NCI-H510A (cell line): ENCODE measurements around the gene ACP5.
A peak's percentile ranks its signal among the peaks of the same experiment; 100 is the strongest.

Experiments used
- DNase-seq: peaks from one replicate; lab custom pipeline; 2025; lab: John Stamatoyannopoulos, UW

The ACP5 gene

GRCh38 chr19:11547929-11548700 is 29.3 kb downstream of the ACP5 start:
- no peak for DNase-seq

- no peak for DNase-seq
Observed at GRCh38 chr19:11541238-11541637, 36.2 kb downstream of the ACP5 start.

DNA sequence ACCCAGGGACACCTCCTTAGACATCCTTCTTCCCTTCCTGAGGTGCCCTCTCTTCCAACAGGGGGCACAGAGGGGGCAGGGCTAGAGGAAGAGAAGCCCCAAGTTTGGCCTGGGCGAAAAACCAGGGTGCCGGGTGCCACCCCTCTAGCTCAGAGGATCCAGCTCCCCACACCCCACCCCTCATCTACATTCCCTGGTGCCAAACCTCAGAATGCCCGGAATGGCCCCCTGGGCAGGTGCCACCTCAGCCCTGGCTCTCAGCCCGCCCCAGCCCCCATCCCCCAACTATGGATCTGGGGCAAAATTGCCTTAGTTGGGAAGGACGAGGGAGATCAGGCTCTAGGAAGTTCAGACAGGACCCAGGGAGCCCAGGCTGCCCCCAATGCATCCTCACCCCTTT is 36.8 kb downstream of the ACP5 start:
- no peak for DNase-seq

GRCh38 chr19:11539495-11540365 is 37.7 kb downstream of the ACP5 start:
- no peak for DNase-seq

GRCh38 chr19:11538232-11539036 is 39.0 kb downstream of the ACP5 start, which contains the start of gene CNN1:
CNN1 (plus strand) TSS chr19:11538851; CDS start chr19:11538928, 77 bp downstream.
- no peak for DNase-seq

GRCh38 chr19:11535792-11536595 is 41.5 kb downstream of the ACP5 start:
- DNase-seq: peak; percentile 71

GRCh38 chr19:11534948-11535347 is 42.5 kb downstream of the ACP5 start:
- no peak for DNase-seq

- no peak for DNase-seq
Observed at GRCh38 chr19:11534538-11534937, 42.9 kb downstream of the ACP5 start.

- peak; percentile 82 for DNase-seq
Observed at GRCh38 chr19:11530432-11530831, 47.0 kb downstream of the ACP5 start.

GRCh38 chr19:11528551-11529341 is 48.7 kb downstream of the ACP5 start, which contains the start of gene ECSIT:
ECSIT (minus strand) TSS chr19:11529134; CDS start chr19:11519170, 9,964 bp downstream.
- DNase-seq: peak; percentile 97
